Activated CD8-positive, alpha-beta memory T cell treated with anti-CD3 and anti-CD28 coated beads for 4 hours (primary cell): ENCODE data around the gene SIRT2.
"Not testable (repeated sequence)": the region's sequence is repeated elsewhere in the genome, so short reads cannot be mapped to it uniquely, and the experiment has no call there.

Source experiments
- DNase-seq, 2 donors: peaks; one replicate each; pipeline ENCODE4 v3.0.0-alpha.2; 2020; ENCODE audit warnings: low read depth in 2 of 2

SIRT2 gene

DNA sequence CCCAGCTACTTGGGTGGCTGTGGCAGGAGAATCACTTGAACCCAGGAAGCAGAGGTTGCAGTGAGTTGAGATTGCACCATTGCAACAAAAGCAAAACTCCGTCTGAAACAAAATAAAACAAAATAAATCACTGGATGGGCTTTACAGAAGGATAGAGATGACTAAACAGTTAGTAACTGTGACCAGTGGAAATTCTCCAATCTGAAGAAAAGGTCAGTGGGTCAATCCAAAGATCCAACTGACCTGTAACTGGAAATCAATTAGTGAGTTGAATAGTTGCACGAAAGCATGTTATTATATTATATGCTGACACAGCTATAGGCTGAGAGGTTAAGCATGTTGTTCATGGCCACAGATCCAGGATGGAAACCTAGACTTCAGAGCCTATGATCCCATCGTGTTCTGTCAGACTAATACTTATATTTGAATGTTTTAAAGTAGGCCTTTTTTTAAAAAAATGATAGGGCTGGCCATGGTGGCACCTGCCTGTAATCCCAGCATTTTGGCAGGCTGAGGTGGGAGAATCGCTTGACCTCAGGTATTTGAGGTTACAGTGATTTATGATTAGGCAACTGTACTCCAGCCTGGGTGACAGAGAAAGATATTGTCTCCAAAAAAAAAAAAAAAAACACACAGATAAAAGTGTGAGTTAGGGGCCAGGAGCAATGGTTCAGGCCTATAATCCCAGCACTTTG lies 69.2 kb downstream of the SIRT2 start:
- DNase-seq, result no peak

DNA sequence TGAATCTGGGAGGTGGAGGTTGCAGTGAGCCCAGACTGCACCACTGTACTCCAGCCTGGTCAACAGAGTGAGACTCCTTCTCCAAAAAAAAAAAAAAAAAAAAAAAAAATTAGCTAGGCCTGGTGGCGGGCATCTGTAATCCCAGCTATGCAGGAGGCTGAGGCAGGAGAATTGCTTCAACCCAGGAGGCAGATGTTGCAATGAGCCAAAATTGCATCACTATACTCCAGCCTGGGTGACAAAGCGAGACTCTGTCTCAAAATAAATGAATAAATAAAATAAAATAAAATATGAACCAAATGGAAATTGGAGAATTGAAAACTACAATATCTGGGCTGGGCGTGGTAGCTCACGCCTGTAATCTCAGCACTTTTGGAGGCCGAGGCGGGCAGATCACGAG lies 70.2 kb downstream of the SIRT2 start:
- DNase-seq, result not testable (repeated sequence)
